H1 (cell line): ENCODE data around the gene POLE3. TPM values are rescaled to one million over a fixed set of nuclear protein-coding genes. Genes with fewer than 3 reads are reported as not detected.

Experiments used
- CTCF ChIA-PET: fragments of 300-600 bp; sonication (Branson Sonifier 250); formaldehyde crosslinking; loops from one replicate; lab custom pipeline; 2021; ENCODE audit not compliant: partially characterized antibody; lab: Charles Lee
- POLR2A ChIA-PET: fragments of 300-600 bp; sonication (Branson Sonifier 250); formaldehyde crosslinking; loops from one replicate; lab custom pipeline; 2021; ENCODE audit warnings: inconsistent platforms; ENCODE audit not compliant: partially characterized antibody; lab: Charles Lee
- DNase-seq, 2 experiments: peaks; one replicate each; pipeline versions ENCODE4 v3.0.0 to v3.0.0-alpha.2; 2010 to 2022; ENCODE audit warnings: low spot score in 2 of 2, low read depth in 1 of 2, mixed read lengths in 1 of 2
- FAIRE-seq: peaks from 2 replicates; lab custom pipeline; 2011; peaks lifted over from hg19 to GRCh38; lab: Jason Lieb, UNC
- H2AFZ ChIP-seq: 2 replicates; pipeline ENCODE4 v1.8.1; 2012; ENCODE audit warnings: low read length, inconsistent platforms
- H2AK5ac ChIP-seq: 2 replicates; pipeline ENCODE4 v1.6.1; 2013; ENCODE audit warnings: low read depth, low read length
- H2BK120ac ChIP-seq: replicated peaks from 2 replicates; pipeline ENCODE3; 2013; ENCODE audit warnings: low read depth, low read length, inconsistent platforms
- H2BK12ac ChIP-seq: 2 replicates; pipeline ENCODE4 v1.6.1; 2013; ENCODE audit warnings: low read depth, low read length
- H2BK15ac ChIP-seq: 2 replicates; pipeline ENCODE4 v1.6.1; 2013; ENCODE audit warnings: low read length
- H2BK20ac ChIP-seq: 2 replicates; pipeline ENCODE4 v1.6.1; 2013; ENCODE audit warnings: low read length
- H2BK5ac ChIP-seq: 2 replicates; pipeline ENCODE4 v1.6.1; 2013; ENCODE audit warnings: low read depth, low read length
- H3K14ac ChIP-seq: 2 replicates; pipeline ENCODE4 v1.6.1; 2013; ENCODE audit warnings: inconsistent platforms; ENCODE audit not compliant: insufficient read length
- H3K18ac ChIP-seq: 2 replicates; pipeline ENCODE4 v1.6.1; 2013; ENCODE audit warnings: low read length; ENCODE audit errors: extremely low read depth
- H3K23ac ChIP-seq: 2 replicates; pipeline ENCODE4 v1.6.1; 2013; ENCODE audit warnings: inconsistent platforms; ENCODE audit not compliant: insufficient read length
- H3K23me2 ChIP-seq: 2 replicates; pipeline ENCODE4 v1.6.1; 2013; ENCODE audit warnings: low read depth, low read length
- H3K27ac ChIP-seq: 2 replicates; pipeline ENCODE4 v1.6.1; 2011; ENCODE audit warnings: low read depth, low read length, inconsistent platforms
- H3K27me3 ChIP-seq, 4 experiments: replicated peaks in 1 of 4; 1 replicate in 1 of 4; 2 replicates in 3 of 4; pipeline versions ENCODE4 v1.6.1 to v1.8.1; 2011 to 2013; ENCODE audit warnings: low read length in 3 of 4, mild to moderate bottlenecking in 3 of 4, inconsistent platforms in 2 of 4, mixed read lengths in 2 of 4, moderate library complexity in 1 of 4; ENCODE audit not compliant: control insufficient read depth in 3 of 4, insufficient read depth in 3 of 4; ENCODE audit errors: extremely low read depth in 1 of 4
- H3K36me3 ChIP-seq, 4 experiments: 2 replicates each; pipeline versions ENCODE4 v1.6.1 to v1.8.1; 2011 to 2013; ENCODE audit warnings: mild to moderate bottlenecking in 4 of 4, low read length in 3 of 4, moderate library complexity in 2 of 4, control low read depth in 1 of 4, inconsistent platforms in 1 of 4; ENCODE audit not compliant: insufficient read depth in 4 of 4, control insufficient read depth in 2 of 4
- H3K4ac ChIP-seq: replicated peaks from 2 replicates; pipeline ENCODE3; 2013; ENCODE audit warnings: low read length, low read depth, mixed read lengths, inconsistent platforms; ENCODE audit not compliant: insufficient read length
- H3K4me1 ChIP-seq, 4 experiments: replicated peaks in 1 of 4; 1 replicate in 1 of 4; 2 replicates in 3 of 4; pipeline versions ENCODE4 v1.6.1 to v1.8.1; 2011 to 2013; ENCODE audit warnings: low read length in 3 of 4, inconsistent platforms in 2 of 4, mixed read lengths in 1 of 4; ENCODE audit not compliant: insufficient read depth in 4 of 4, control insufficient read depth in 3 of 4
- H3K4me2 ChIP-seq, 2 experiments: 2 replicates each; pipeline versions ENCODE4 v1.6.1 to v1.8.1; 2011 to 2013; ENCODE audit warnings: low read depth in 2 of 2, low read length in 2 of 2, control low read depth in 1 of 2, inconsistent platforms in 1 of 2, mild to moderate bottlenecking in 1 of 2; ENCODE audit not compliant: insufficient read depth in 1 of 2
- H3K4me3 ChIP-seq, 4 experiments: fragments of 200-600, 300-600 bp in 1 of 4; sonication (generic), shearing (Covaris generic), sonication (Bioruptor Twin) in 1 of 4; 2 replicates each; pipeline versions ENCODE4 v1.5.1 to v1.8.1; 2011 to 2016; ENCODE audit warnings: low read length in 4 of 4, low read depth in 3 of 4, control low read depth in 2 of 4, inconsistent platforms in 2 of 4, mild to moderate bottlenecking in 2 of 4, mixed read lengths in 1 of 4, moderate library complexity in 1 of 4; ENCODE audit not compliant: insufficient read depth in 2 of 4; ENCODE audit errors: extremely low read depth in 1 of 4
- H3K56ac ChIP-seq: replicated peaks from 2 replicates; pipeline ENCODE3; 2013; ENCODE audit warnings: low read depth, mild to moderate bottlenecking, mixed read lengths, low read length, inconsistent platforms; ENCODE audit not compliant: insufficient read length
- H3K79me1 ChIP-seq: 2 replicates; pipeline ENCODE4 v1.6.1; 2013; ENCODE audit warnings: low read depth, low read length, control low read depth
- H3K79me2 ChIP-seq, 2 experiments: 2 replicates each; pipeline versions ENCODE4 v1.6.1 to v1.8.1; 2012 to 2013; ENCODE audit warnings: low read length in 2 of 2, mild to moderate bottlenecking in 2 of 2, inconsistent platforms in 1 of 2; ENCODE audit not compliant: insufficient read depth in 2 of 2, control insufficient read depth in 1 of 2
- H3K9ac ChIP-seq, 4 experiments: replicated peaks in 1 of 4; 1 replicate in 1 of 4; 2 replicates in 3 of 4; pipeline versions ENCODE4 v1.6.1 to v1.8.1; 2011 to 2013; ENCODE audit warnings: low read depth in 3 of 4, low read length in 3 of 4, control low read depth in 2 of 4, mild to moderate bottlenecking in 2 of 4, moderate library complexity in 2 of 4, inconsistent platforms in 1 of 4; ENCODE audit errors: extremely low read depth in 1 of 4
- H3K9me3 ChIP-seq, 2 experiments: 2 replicates each; pipeline versions ENCODE4 v1.6.1 to v1.8.1; 2012 to 2013; ENCODE audit warnings: mild to moderate bottlenecking in 2 of 2, moderate library complexity in 2 of 2, control low read depth in 1 of 2, inconsistent platforms in 1 of 2, low read depth in 1 of 2, low read length in 1 of 2, mixed read lengths in 1 of 2; ENCODE audit not compliant: insufficient read depth in 2 of 2
- H4K20me1 ChIP-seq, 2 experiments: replicated peaks in 1 of 2; 2 replicates each; pipeline versions ENCODE3 to v1.8.1; 2011 to 2013; ENCODE audit warnings: inconsistent platforms in 2 of 2, low read length in 2 of 2, mild to moderate bottlenecking in 1 of 2; ENCODE audit not compliant: insufficient read depth in 2 of 2, control insufficient read depth in 1 of 2
- H4K5ac ChIP-seq: 2 replicates; pipeline ENCODE4 v1.6.1; 2013; ENCODE audit warnings: low read length, low read depth, mixed read lengths, inconsistent platforms; ENCODE audit not compliant: insufficient read length
- H4K8ac ChIP-seq: 2 replicates; pipeline ENCODE4 v1.8.0; 2013; ENCODE audit warnings: mild to moderate bottlenecking, moderate library complexity, low read length, inconsistent platforms; ENCODE audit not compliant: insufficient read depth; ENCODE audit errors: extremely low read depth
- H4K91ac ChIP-seq: replicated peaks from 2 replicates; pipeline ENCODE3; 2013; ENCODE audit warnings: low read length, mixed read lengths, inconsistent platforms; ENCODE audit not compliant: insufficient read length
- BACH1 ChIP-seq: IDR thresholded peaks from 2 replicates; pipeline ENCODE4 v1.6.1; 2012; ENCODE audit warnings: low read length, improper control_type of control experiment
- BRCA1 ChIP-seq: IDR thresholded peaks from 2 replicates; pipeline ENCODE4 v1.6.1; 2012; ENCODE audit warnings: low read depth, low read length, improper control_type of control experiment
- CTBP2 ChIP-seq: IDR thresholded peaks from 2 replicates; pipeline ENCODE4 v1.7.0; 2011; ENCODE audit warnings: borderline replicate concordance, mild to moderate bottlenecking, moderate library complexity, mixed read lengths, low read length; ENCODE audit not compliant: insufficient read depth, insufficient read length
- GTF2F1 ChIP-seq: IDR thresholded peaks from 2 replicates; pipeline ENCODE4 v1.6.1; 2012; ENCODE audit warnings: low read depth, low read length, improper control_type of control experiment, borderline replicate concordance
- KDM4A ChIP-seq: IDR thresholded peaks from one replicate; pipeline ENCODE4 v1.7.1; 2012; ENCODE audit warnings: low read depth, mild to moderate bottlenecking, moderate library complexity, low read length, inconsistent platforms; ENCODE audit not compliant: severe bottlenecking
- NANOG ChIP-seq: IDR thresholded peaks from 2 replicates; pipeline ENCODE4 v1.6.1; 2011; ENCODE audit warnings: low read length, low read depth, mild to moderate bottlenecking, inconsistent platforms; ENCODE audit not compliant: insufficient read depth, poor library complexity, severe bottlenecking
- NRF1 ChIP-seq: IDR thresholded peaks from 2 replicates; pipeline ENCODE4 v1.6.1; 2011; ENCODE audit warnings: mild to moderate bottlenecking, low read depth, low read length, improper control_type of control experiment
- RNF2 ChIP-seq: fragments of 200-900, 300-1000 bp; sonication (generic); IDR thresholded peaks from 2 replicates; pipeline ENCODE4 v1.7.1; 2016; ENCODE audit warnings: borderline replicate concordance, low read depth, mild to moderate bottlenecking, antibody characterized with exemption, low read length; ENCODE audit not compliant: poor library complexity, severe bottlenecking; ENCODE audit errors: missing control alignments
- TAF1 ChIP-seq: IDR thresholded peaks from 2 replicates; pipeline ENCODE4 v1.6.1; 2011; ENCODE audit warnings: mild to moderate bottlenecking, low read depth, low read length
- WGBS, 2 experiments: shearing (Covaris generic) in 1 of 2; methylation state at CpG; one replicate each; pipeline versions ENCODE4 v1.1.6 to v1.1.7; 2013 to 2015; ENCODE audit warnings: low lambda C conversion rate in 2 of 2, mixed read lengths in 2 of 2, inconsistent platforms in 1 of 2, low coverage in 1 of 2, missing lambda C conversion rate in 1 of 2; ENCODE audit not compliant: insufficient replicate concordance in 2 of 2, insufficient coverage in 1 of 2, insufficient read length in 1 of 2; ENCODE audit errors: extremely low coverage in 1 of 2, missing lambda C conversion rate in 1 of 2; 5-methylcytosine and 5-hydroxymethylcytosine counted together
- polyA plus RNA-seq, 7 experiments: library from polyadenylated mRNA; depleted of rRNA in 3 of 7; stranded (reverse) in 5 of 7; unstranded in 2 of 7; fragments of >200 nt in 5 of 7; fragments of 200-250 nt in 2 of 7; gene quantifications; 1 replicate in 5 of 7; 2 replicates in 1 of 7; 4 replicates in 1 of 7; pipeline versions ENCODE4 v1.2.1 to v1.2.3, GENCODE V29; 2011 to 2013; ENCODE audit warnings: missing spikeins in 2 of 7, mixed read lengths in 2 of 7
- total RNA-seq: library from RNA; stranded (reverse); fragmentation: NEBNext Ultra II Directional; extraction: Animal tissue kit (Norgen Biotek cat#: 25700); gene quantifications from 2 replicates; pipeline ENCODE4 v1.2.1, GENCODE V29; 2021
- TF ChIP-seq, protein P1 (sequence below), 3 experiments: IDR thresholded peaks; 1 replicate in 2 of 3; 2 replicates in 1 of 3; pipeline versions ENCODE4 v1.5.1 to v1.6.1; 2011; ENCODE audit warnings: low read length in 3 of 3, mild to moderate bottlenecking in 3 of 3, inconsistent platforms in 2 of 3, low read depth in 1 of 3, moderate library complexity in 1 of 3; ENCODE audit not compliant: insufficient read depth in 1 of 3; ENCODE audit errors: control extremely low read depth in 1 of 3

The POLE3 gene
- total and polyA plus RNA-seq, 2 of the 8 experiments (the other 6 are each of a cell fraction or from before 2014, with no cell fraction given) = 52.7 to 77.3 TPM

GRCh38 chr9:113370806-113371325 is 39.6 kb downstream of the POLE3 start:
- Histone ChIP-seq H3K23ac (no peak overlapping the region), H3K79me2 (peaks cover 0 to 5% of the 10 kb centered on the region in 2 experiments; a peak in 1 of 4 replicates), H3K4ac (no peak overlapping the region), H3K9me3 (no peaks in the 10 kb centered on the region), H3K27me3 (no peaks in the 10 kb centered on the region), H3K36me3 (peaks cover 0 to 19% (median 2%) of the 10 kb centered on the region in 4 experiments; a peak in 4 of 8 replicates), H2BK12ac (no peak overlapping the region), H3K23me2 (no peaks in the 10 kb centered on the region), H2BK120ac (no peak overlapping the region), H3K9ac (no peak overlapping the region), H2BK5ac (no peak overlapping the region), H3K79me1 (no peaks in the 10 kb centered on the region), H3K4me1 (peaks cover 0 to 5% (median 2%) of the 10 kb centered on the region in 4 experiments; a peak in 3 of 7 replicates), H3K56ac (no peak overlapping the region), H2BK20ac (no peak overlapping the region), H4K91ac (no peak overlapping the region), H3K14ac (no peak overlapping the region), H3K4me3 (no peak overlapping the region), H4K8ac (no peak overlapping the region), H4K20me1 (peaks cover 0 to 2% of the 10 kb centered on the region in 2 experiments), H2AFZ (no peak overlapping the region), H3K27ac (no peak overlapping the region), H2AK5ac (no peak overlapping the region), H3K4me2 (no peak overlapping the region), H4K5ac (no peak overlapping the region), H3K18ac (no peak overlapping the region), H2BK15ac (no peak overlapping the region)
- 86% methylated on average over 8 of the region's 8 CpGs; no CpG with 5 or more reads in 1 of the 2 experiments for WGBS, 2 experiments
- ChIA-PET CTCF (interaction anchor here (0.9 to 1.2 kb wide), 3 partner anchors 10 to 27 kb away, joined by 3 to 6 read pairs (median 4); no protein-coding TSS in a partner anchor), POLR2A (interaction anchor here (1.0 to 2.8 kb wide), 7 partner anchors 8 to 39 kb away, joined by 3 to 11 read pairs (median 3); partner anchors contain the start of genes ALAD, BSPRY, C9orf43 and POLE3)
- DNase-seq (no peak), FAIRE-seq (no peak)
- TF ChIP-seq NRF1 = no peak
- no peak for TF ChIP-seq CTBP2
- no peak for TF ChIP-seq BRCA1
- TF ChIP-seq KDM4A = no peak
- TF ChIP-seq BACH1 = no peak
- TF ChIP-seq RNF2 = no peak
- TF ChIP-seq, protein P1, sequence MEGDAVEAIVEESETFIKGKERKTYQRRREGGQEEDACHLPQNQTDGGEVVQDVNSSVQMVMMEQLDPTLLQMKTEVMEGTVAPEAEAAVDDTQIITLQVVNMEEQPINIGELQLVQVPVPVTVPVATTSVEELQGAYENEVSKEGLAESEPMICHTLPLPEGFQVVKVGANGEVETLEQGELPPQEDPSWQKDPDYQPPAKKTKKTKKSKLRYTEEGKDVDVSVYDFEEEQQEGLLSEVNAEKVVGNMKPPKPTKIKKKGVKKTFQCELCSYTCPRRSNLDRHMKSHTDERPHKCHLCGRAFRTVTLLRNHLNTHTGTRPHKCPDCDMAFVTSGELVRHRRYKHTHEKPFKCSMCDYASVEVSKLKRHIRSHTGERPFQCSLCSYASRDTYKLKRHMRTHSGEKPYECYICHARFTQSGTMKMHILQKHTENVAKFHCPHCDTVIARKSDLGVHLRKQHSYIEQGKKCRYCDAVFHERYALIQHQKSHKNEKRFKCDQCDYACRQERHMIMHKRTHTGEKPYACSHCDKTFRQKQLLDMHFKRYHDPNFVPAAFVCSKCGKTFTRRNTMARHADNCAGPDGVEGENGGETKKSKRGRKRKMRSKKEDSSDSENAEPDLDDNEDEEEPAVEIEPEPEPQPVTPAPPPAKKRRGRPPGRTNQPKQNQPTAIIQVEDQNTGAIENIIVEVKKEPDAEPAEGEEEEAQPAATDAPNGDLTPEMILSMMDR (IDR thresholded peaks at IDR 0.05; ENCODE audit: control extremely low read depth in 1 of 3, insufficient read depth in 1 of 3, low read depth in 1 of 3, low read length in 3 of 3) = no peak
- no peak for TF ChIP-seq GTF2F1
- TF ChIP-seq TAF1 = no peak
- TF ChIP-seq NANOG = no peak
